Raji (cell line): Measurements from ENCODE around the gene LAIR1.

Experiments used
- POLR2A ChIP-seq: IDR thresholded peaks from 2 replicates; pipeline ENCODE4 v1.6.1; 2011; ENCODE audit warnings: low read depth, low read length, control low read depth; ENCODE audit not compliant: insufficient read depth

LAIR1 gene

GRCh38 chr19:54325194-54325621, 39.5 kb downstream of the LAIR1 start:
- TF ChIP-seq POLR2A = no peak

GRCh38 chr19:54324071-54324470, 40.7 kb downstream of the LAIR1 start:
- no peak for TF ChIP-seq POLR2A

GRCh38 chr19:54319892-54320670, 44.6 kb downstream of the LAIR1 start:
- no peak for TF ChIP-seq POLR2A

GRCh38 chr19:54319049-54319448, 45.7 kb downstream of the LAIR1 start:
- TF ChIP-seq POLR2A = no peak

GRCh38 chr19:54317965-54318240, 46.8 kb downstream of the LAIR1 start:
- TF ChIP-seq POLR2A = no peak

- no peak for TF ChIP-seq POLR2A
These were observed 47.4 kb downstream of the LAIR1 start for GRCh38 chr19:54317108-54317964.

- TF ChIP-seq POLR2A = no peak
These were observed 48.0 kb downstream of the LAIR1 start for GRCh38 chr19:54316746-54317107.

GRCh38 chr19:54315956-54316355, 48.8 kb downstream of the LAIR1 start:
- TF ChIP-seq POLR2A = no peak

- no peak for TF ChIP-seq POLR2A
These were observed 52.0 kb downstream of the LAIR1 start, which contains the start of gene LILRA5 for GRCh38 chr19:54312436-54313377. TSS of gene LILRA5 (minus strand) at chr19:54313166. CDS start at chr19:54313019, 147 bp downstream.

GRCh38 chr19:54312011-54312410, 52.7 kb downstream of the LAIR1 start:
- no peak for TF ChIP-seq POLR2A

GRCh38 chr19:54311486-54311885, 53.2 kb downstream of the LAIR1 start:
- TF ChIP-seq POLR2A = no peak

GRCh38 chr19:54310543-54310942, 54.2 kb downstream of the LAIR1 start:
- no peak for TF ChIP-seq POLR2A

- no peak for TF ChIP-seq POLR2A
These were observed 54.9 kb downstream of the LAIR1 start for GRCh38 chr19:54309811-54310210.

GRCh38 chr19:54307389-54308020, 57.2 kb downstream of the LAIR1 start:
- no peak for TF ChIP-seq POLR2A

- TF ChIP-seq POLR2A = no peak
These were observed 59.6 kb downstream of the LAIR1 start for GRCh38 chr19:54305141-54305540.
